VCaP (cell line): ENCODE measurements around the gene GABARAP.

Source experiments
- H3K27ac ChIP-seq: fragments of 450-650 bp; 2 replicates; pipeline ENCODE4 v1.5.1; 2017
- TF ChIP-seq, protein P1 (sequence below): fragments of 450-650 bp; conservative IDR thresholded peaks from 2 replicates; pipeline ENCODE4 v1.5.1; 2017; ENCODE audit warnings: mild to moderate bottlenecking, moderate library complexity

The GABARAP gene

DNA sequence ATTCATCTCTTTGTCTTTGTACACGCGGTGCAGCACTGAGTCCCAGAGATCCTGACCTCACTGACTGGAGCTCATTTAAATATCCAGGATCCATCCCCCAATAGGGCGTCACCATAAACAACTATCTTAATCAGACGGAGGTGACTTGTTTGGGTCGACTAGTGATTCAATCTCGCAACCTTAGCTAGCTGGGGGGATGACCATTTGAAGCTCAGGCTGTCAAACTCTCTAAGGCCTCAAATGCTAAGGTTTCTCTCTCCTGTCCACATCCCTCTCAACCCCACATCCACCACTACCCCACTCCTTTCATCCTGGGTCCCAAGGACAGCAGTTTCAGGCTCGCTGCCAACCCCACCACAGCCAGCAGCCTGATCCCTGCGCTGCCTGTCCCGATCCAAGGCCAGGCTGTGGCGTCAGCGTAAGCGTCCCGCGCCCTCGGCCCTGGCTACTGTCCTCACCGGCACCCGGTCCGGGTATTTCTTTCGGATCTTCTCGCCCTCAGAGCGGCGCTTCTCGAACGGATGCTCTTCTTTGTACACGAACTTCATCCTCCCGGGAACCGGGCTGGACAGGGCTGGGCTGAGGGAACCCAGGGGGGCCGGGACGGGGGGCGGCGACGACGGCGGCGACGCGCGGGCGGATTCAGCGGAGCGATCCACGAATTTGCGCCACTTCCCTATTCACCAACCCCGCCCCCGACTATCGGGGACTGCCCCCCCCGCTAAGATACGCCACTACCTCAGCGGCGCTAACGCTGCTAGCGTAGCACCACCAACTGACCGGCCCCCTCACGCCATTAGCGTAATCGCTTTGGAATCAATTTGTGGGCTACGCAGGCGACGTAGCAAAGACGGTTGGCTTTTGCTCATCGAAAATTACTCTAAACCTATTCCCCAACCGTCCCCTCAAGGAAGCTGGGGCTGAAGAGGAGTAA, at the start of gene GABARAP:
GABARAP (minus strand) TSS at position 667 of the 934 bp plus-strand sequence; CDS start at position 548, 119 bp downstream.
- TF ChIP-seq, protein P1, sequence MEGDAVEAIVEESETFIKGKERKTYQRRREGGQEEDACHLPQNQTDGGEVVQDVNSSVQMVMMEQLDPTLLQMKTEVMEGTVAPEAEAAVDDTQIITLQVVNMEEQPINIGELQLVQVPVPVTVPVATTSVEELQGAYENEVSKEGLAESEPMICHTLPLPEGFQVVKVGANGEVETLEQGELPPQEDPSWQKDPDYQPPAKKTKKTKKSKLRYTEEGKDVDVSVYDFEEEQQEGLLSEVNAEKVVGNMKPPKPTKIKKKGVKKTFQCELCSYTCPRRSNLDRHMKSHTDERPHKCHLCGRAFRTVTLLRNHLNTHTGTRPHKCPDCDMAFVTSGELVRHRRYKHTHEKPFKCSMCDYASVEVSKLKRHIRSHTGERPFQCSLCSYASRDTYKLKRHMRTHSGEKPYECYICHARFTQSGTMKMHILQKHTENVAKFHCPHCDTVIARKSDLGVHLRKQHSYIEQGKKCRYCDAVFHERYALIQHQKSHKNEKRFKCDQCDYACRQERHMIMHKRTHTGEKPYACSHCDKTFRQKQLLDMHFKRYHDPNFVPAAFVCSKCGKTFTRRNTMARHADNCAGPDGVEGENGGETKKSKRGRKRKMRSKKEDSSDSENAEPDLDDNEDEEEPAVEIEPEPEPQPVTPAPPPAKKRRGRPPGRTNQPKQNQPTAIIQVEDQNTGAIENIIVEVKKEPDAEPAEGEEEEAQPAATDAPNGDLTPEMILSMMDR: no peak
- peak within 1 kb of the TSS; percentile 92 for H3K27ac ChIP-seq

DNA sequence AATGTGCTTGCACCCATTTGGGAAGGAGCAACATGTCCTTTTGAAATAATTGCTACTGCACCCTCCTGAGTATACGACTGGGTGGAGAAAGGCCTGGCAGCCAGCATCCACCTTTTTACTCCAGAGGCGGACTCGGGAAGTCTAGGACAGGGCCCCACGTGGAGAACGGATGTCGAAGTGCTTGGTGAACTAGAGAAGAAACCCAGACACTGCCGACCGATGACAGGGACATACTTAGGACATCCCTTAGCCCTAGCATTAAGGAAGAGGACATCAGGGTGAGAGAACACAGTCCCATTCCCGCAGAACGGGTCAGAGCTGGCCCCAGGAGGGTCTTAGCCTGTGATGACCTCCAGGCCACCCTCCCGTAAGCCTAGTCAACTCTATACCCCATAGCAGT, 48.4 kb upstream of the GABARAP start:
- TF ChIP-seq, protein P1: no peak
- no peak overlapping the region for H3K27ac ChIP-seq

DNA sequence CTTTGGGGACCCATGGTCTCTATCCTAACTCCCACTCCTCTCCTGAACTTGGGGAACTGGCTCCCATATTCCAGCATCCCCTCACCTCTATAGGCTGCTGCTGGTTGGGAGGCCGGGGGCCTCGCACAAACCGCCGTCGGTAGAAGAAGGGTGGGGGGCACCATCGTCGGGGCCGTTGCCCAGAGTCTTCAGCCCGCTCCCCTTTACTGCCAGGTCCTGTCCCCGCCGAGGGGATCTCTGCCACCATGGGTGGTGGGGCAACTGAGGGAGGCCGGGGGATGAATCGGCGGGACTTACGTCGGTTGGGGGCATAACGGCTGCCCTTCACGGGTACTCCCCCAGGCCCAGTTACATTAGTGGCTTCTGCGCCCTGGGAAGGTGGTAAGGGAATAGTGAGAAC, 47.9 kb upstream of the GABARAP start:
- no peak overlapping the region for H3K27ac ChIP-seq
- TF ChIP-seq, protein P1: no peak

DNA sequence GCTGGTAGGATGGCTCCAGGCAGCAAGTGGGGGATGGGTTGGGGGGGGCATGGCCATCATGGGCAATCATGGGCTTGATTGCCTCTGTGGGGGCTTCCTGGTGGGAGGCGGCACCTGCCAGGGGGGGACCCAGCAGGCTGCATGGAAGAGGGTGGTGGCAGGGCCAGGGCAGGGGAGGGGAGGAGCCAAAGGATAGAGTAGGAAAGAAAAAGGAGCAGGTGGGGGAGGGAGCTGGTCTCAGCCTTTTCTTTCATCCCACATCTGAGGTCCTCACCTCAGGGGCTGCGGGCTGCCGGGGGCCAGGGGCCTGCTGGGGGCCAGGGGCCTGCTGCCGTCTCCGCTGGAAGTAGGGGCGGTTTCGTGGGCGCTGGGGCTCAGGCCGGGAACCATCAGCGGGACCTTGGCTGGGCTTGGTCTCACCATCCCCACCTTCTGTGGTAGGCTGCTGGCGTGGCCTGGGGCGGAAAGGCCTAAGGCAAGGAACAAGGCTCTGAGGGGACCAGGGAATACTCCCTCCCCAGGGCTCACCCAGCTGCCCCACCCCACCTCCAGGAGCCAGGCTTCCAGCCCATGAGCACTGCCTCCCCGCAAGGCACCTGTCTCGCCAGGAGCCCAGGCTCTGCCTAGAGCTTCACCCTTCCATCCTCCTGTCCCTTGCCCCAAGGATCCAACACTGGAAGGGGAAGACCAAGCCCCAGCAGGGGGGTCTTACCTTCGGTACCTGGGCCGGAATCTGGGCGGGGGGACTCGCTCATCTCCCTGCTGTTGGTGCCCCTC, 47.2 kb upstream of the GABARAP start:
- TF ChIP-seq, protein P1: no peak
- H3K27ac ChIP-seq: no peak overlapping the region

DNA sequence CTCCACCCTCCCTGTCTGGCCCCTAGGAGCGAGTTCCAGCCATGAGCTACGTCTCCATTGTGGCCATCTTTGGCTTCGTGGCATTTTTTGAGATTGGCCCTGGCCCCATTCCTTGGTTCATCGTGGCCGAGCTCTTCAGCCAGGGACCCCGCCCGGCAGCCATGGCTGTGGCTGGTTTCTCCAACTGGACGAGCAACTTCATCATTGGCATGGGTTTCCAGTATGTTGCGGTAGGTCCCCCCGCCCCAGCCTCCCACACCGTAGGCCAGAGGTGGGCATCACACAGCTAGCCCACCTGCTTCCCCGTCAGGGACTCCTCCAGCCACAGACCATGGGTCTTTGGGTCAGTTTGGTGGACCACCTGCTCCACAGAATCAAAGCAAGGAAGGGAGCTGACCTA, 43.4 kb upstream of the GABARAP start:
- TF ChIP-seq, protein P1: no peak
- H3K27ac ChIP-seq: no peak overlapping the region

DNA sequence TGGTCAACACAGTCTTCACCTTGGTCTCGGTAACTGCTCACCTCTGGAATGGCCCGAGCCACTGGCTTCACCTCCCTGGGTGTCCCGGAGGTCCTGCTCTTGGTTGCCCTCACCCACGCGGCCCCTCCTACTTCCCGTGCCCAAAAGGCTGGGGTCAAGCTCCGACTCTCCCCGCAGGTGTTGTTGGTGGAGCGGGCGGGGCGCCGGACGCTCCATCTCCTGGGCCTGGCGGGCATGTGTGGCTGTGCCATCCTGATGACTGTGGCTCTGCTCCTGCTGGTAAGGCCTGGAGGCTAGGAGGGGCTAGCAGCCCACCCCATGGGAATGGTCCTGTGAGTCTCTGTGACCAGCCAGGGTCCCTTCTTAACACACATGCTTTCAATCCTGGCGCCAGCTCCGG, 42.7 kb upstream of the GABARAP start:
- TF ChIP-seq, protein P1: no peak
- H3K27ac ChIP-seq: no peak overlapping the region
